GM12878 (cell line): ENCODE data around the gene THSD4. TPM values are rescaled to one million over a fixed set of nuclear protein-coding genes. Genes with fewer than 3 reads are reported as not detected.

Experiments
- ATAC-seq: fragments of 200-7000 bp; cut with Tn5 transposase; 3 replicates; pipeline ENCODE4 v1.9.1; 2020; ENCODE audit warnings: mild to moderate bottlenecking, moderate library complexity
- BruUV-seq: library from RNA; stranded (reverse); fragments of 400-500 nt; replicated peaks from 2 replicates; lab custom pipeline; 2021; lab: Mats Ljungman, UMichigan
- CTCF ChIA-PET: fragments of 300-600 bp; sonication (Branson Sonifier 250); formaldehyde crosslinking; extraction: SDS; loops from one replicate; lab custom pipeline; 2021; ENCODE audit warnings: inconsistent platforms; lab: Yijun Ruan, JAX
- POLR2A ChIA-PET: fragments of 350-600 bp; formaldehyde crosslinking; extraction: SDS; loops from one replicate; lab custom pipeline; 2021; ENCODE audit warnings: inconsistent platforms; lab: Charles Lee
- RAD21 ChIA-PET: fragments of 300-600 bp; sonication (Branson Sonifier 250); formaldehyde crosslinking; loops from one replicate; lab custom pipeline; 2023; ENCODE audit warnings: antibody characterized with exemption; ENCODE audit not compliant: unreplicated experiment; lab: Charles Lee
- SMC1A ChIA-PET: fragments of 300-600 bp; sonication (Branson Sonifier 250); formaldehyde crosslinking; loops from one replicate; lab custom pipeline; 2023; ENCODE audit not compliant: unreplicated experiment, uncharacterized antibody; lab: Charles Lee
- DNase-seq: peaks from one replicate; pipeline ENCODE4 v3.0.0-alpha.2; 2011; ENCODE audit warnings: low read depth, low spot score
- FAIRE-seq: peaks from 3 replicates; lab custom pipeline; 2011; peaks lifted over from hg19 to GRCh38; lab: Jason Lieb, UNC
- H2AFZ ChIP-seq: 2 replicates; pipeline ENCODE4 v1.6.0; 2011; ENCODE audit warnings: low read depth, low read length, control low read depth; ENCODE audit not compliant: control insufficient read depth
- H3K27ac ChIP-seq: 2 replicates; pipeline ENCODE4 v1.5.1; 2011; ENCODE audit warnings: control low read depth; ENCODE audit not compliant: control insufficient read depth, insufficient read depth
- H3K27me3 ChIP-seq, 2 experiments: replicated peaks in 1 of 2; 2 replicates each; pipeline versions ENCODE4 v1.6.0 to v1.6.1; 2011; ENCODE audit warnings: low read length in 1 of 2; ENCODE audit not compliant: control insufficient read depth in 2 of 2, insufficient read depth in 2 of 2
- H3K36me3 ChIP-seq, 2 experiments: 2 replicates each; pipeline ENCODE4 v1.5.1; 2011; ENCODE audit warnings: low read length in 1 of 2; ENCODE audit not compliant: control insufficient read depth in 2 of 2, insufficient read depth in 2 of 2
- H3K4me1 ChIP-seq: 2 replicates; pipeline ENCODE4 v1.6.1; 2011; ENCODE audit warnings: mild to moderate bottlenecking, low read length, moderate library complexity, mixed read lengths; ENCODE audit not compliant: control insufficient read depth, insufficient read depth
- H3K4me2 ChIP-seq: 2 replicates; pipeline ENCODE4 v1.6.0; 2011; ENCODE audit warnings: control low read depth; ENCODE audit not compliant: control insufficient read depth, insufficient read depth
- H3K4me3 ChIP-seq: fragments of 200-600 bp; sonication (generic); 2 replicates; pipeline ENCODE4 v1.5.1; 2016
- H3K79me2 ChIP-seq: 2 replicates; pipeline ENCODE4 v1.6.0; 2011; ENCODE audit warnings: low read length; ENCODE audit not compliant: control insufficient read depth, insufficient read depth
- H3K9ac ChIP-seq: 2 replicates; pipeline ENCODE4 v1.8.0; 2011; ENCODE audit warnings: low read length, control low read depth, mixed read lengths; ENCODE audit not compliant: control insufficient read depth, insufficient read depth
- H3K9me3 ChIP-seq: replicated peaks from 3 replicates; pipeline ENCODE4 v1.5.1; 2011; ENCODE audit warnings: mild to moderate bottlenecking, low read length; ENCODE audit not compliant: control insufficient read depth, insufficient read depth
- H4K20me1 ChIP-seq: 2 replicates; pipeline ENCODE4 v1.6.0; 2011; ENCODE audit not compliant: control insufficient read depth, insufficient read depth
- BACH1 ChIP-seq: fragments of 450-650 bp; IDR thresholded peaks from 2 replicates; pipeline ENCODE4 v1.6.1; 2017; ENCODE audit warnings: mild to moderate bottlenecking, borderline replicate concordance
- EGR1 ChIP-seq, 2 experiments: IDR thresholded peaks; 1 replicate in 1 of 2; 2 replicates in 1 of 2; pipeline ENCODE4 v1.6.1; 2011 to 2012; ENCODE audit warnings: low read depth in 2 of 2, low read length in 2 of 2, borderline replicate concordance in 1 of 2, mild to moderate bottlenecking in 1 of 2, moderate library complexity in 1 of 2
- ETV6 ChIP-seq, 2 experiments: fragments of 450-650 bp in 1 of 2; IDR thresholded peaks in 1 of 2; conservative IDR thresholded peaks in 1 of 2; 2 replicates each; pipeline ENCODE4 v1.6.1; 2014; ENCODE audit warnings: antibody characterized with exemption in 1 of 2, borderline replicate concordance in 1 of 2, low read depth in 1 of 2, mild to moderate bottlenecking in 1 of 2, moderate library complexity in 1 of 2
- HCFC1 ChIP-seq: fragments of 150-350 bp; IDR thresholded peaks from 2 replicates; pipeline ENCODE4 v1.6.1; 2014; ENCODE audit warnings: low read length
- HDGF ChIP-seq: fragments of 450-650 bp; IDR thresholded peaks from 2 replicates; pipeline ENCODE4 v1.6.1; 2016; ENCODE audit warnings: antibody characterized with exemption
- KAT2A ChIP-seq: conservative IDR thresholded peaks from 2 replicates; pipeline ENCODE4 v1.6.1; 2011; ENCODE audit warnings: low read depth, low read length; ENCODE audit not compliant: control insufficient read depth
- KDM1A ChIP-seq: fragments of 200-600 bp; sonication (generic); IDR thresholded peaks from 2 replicates; pipeline ENCODE4 v1.6.1; 2016; ENCODE audit warnings: borderline replicate concordance
- PAX8 ChIP-seq: fragments of 450-650 bp; IDR thresholded peaks from 2 replicates; pipeline ENCODE4 v1.6.1; 2017; ENCODE audit warnings: mild to moderate bottlenecking, moderate library complexity
- RAD51 ChIP-seq: fragments of 450-650 bp; IDR thresholded peaks from 2 replicates; pipeline ENCODE4 v1.6.1; 2016; ENCODE audit warnings: moderate library complexity, mild to moderate bottlenecking, inconsistent platforms
- RUNX3 ChIP-seq: IDR thresholded peaks from 2 replicates; pipeline ENCODE4 v1.6.1; 2012; ENCODE audit warnings: low read length, inconsistent platforms
- SREBF2 ChIP-seq: IDR thresholded peaks from 2 replicates; pipeline ENCODE4 v1.6.1; 2012; ENCODE audit warnings: mild to moderate bottlenecking, low read length
- SRF ChIP-seq, 2 experiments: IDR thresholded peaks; 2 replicates each; pipeline ENCODE4 v1.6.1; 2011; ENCODE audit warnings: low read depth in 2 of 2, low read length in 2 of 2, mild to moderate bottlenecking in 1 of 2, moderate library complexity in 1 of 2
- TCF12 ChIP-seq: IDR thresholded peaks from 2 replicates; pipeline ENCODE4 v1.6.1; 2011; ENCODE audit warnings: low read depth, mild to moderate bottlenecking, low read length
- ZNF384 ChIP-seq: IDR thresholded peaks from 2 replicates; pipeline ENCODE4 v1.6.1; 2012; ENCODE audit warnings: low read depth, mild to moderate bottlenecking, low read length, improper control_type of control experiment, borderline replicate concordance
- ZNF622 ChIP-seq: fragments of 450-650 bp; IDR thresholded peaks from 2 replicates; pipeline ENCODE4 v1.6.1; 2017; ENCODE audit warnings: mild to moderate bottlenecking, inconsistent platforms
- ZNF687 ChIP-seq: fragments of 450-650 bp; IDR thresholded peaks from 2 replicates; pipeline ENCODE4 v1.6.1; 2017; ENCODE audit warnings: mild to moderate bottlenecking, moderate library complexity
- WGBS: methylation state at CpG from one replicate; pipeline ENCODE4 v1.1.6; 2016; ENCODE audit warnings: low lambda C conversion rate; ENCODE audit not compliant: insufficient replicate concordance, insufficient coverage; ENCODE audit errors: missing lambda C conversion rate; 5-methylcytosine and 5-hydroxymethylcytosine counted together
- in situ Hi-C: fragments of 300-500 bp; cut with MboI; formaldehyde crosslinking; loops from 9 replicates; pipeline ENCODE4 v1.14.3; 2018; ENCODE audit warnings: mixed read lengths
- intact Hi-C: fragments of 100-400 bp; cut with micrococcal nuclease; formaldehyde crosslinking; loops from one replicate; pipeline ENCODE4 v1.14.2; 2022; ENCODE audit not compliant: unreplicated experiment
- polyA plus RNA-seq, 11 experiments: library from polyadenylated mRNA; depleted of rRNA in 4 of 11; unstranded in 6 of 11; stranded (reverse) in 5 of 11; fragments of >200 nt; fragmentation: Nextera tagmentation in 4 of 11; fragmentation: Illumina TruSeq in 1 of 11; extraction: Ambion mirVana in 4 of 11; extraction: Trizol in 1 of 11; gene quantifications; 1 replicate in 1 of 11; 2 replicates in 10 of 11; pipeline versions ENCODE4 v1.2.1 to v1.2.3, GENCODE V29; 2011 to 2016; ENCODE audit warnings: inconsistent platforms in 2 of 11, missing spikeins in 2 of 11, low read depth in 1 of 11
- total RNA-seq, 4 experiments: library from RNA; depleted of rRNA in 3 of 4; stranded (reverse); fragments of >200 nt in 3 of 4; fragmentation: Illumina TruSeq in 1 of 4; extraction: Trizol in 1 of 4; gene quantifications; 2 replicates each; pipeline versions ENCODE4 v1.2.1 to v1.2.3, GENCODE V29; 2013 to 2021
- TF ChIP-seq, protein P1 (sequence below): IDR thresholded peaks from 2 replicates; pipeline ENCODE4 v1.6.1; 2012; ENCODE audit warnings: low read depth, low read length, improper control_type of control experiment

Gene THSD4
- total and polyA plus RNA-seq, 10 of the 15 experiments (the other 5 are each of a cell fraction or from before 2014, with no cell fraction given), result 0.04 to 0.13 (median 0.05) TPM; not detected in 7

DNA sequence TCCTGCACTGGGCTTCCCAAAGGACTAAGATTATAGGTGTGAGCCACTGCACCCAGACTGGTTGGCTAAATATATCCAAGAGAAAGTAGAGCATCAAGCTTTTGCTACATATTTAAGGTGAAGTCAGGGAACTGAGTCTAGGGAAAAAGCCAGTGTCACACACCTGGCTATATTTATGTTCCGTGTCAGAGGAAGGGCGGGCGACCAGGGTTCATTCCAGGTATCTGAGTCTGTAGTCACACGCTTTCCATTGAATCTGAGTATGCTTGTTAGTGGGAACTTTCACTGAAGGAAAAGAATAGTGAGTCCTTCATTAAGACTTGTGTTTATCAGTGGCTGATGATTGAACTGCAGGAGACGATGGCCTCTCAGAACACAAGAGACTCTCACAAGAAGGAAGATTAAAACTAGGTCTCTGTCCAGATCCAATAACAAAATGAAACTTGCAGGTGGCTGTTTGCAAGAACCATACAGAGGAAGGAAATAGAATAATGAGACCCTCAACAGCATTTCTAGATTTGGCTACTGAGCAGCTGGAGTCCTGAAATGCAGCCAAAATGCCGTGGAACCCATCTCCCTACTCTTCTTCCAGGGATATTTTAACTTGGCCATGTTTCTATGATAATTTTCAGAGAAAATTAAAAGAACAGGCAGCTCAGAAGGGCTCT, 276.3 kb downstream of the THSD4 start:
- Histone ChIP-seq H3K27ac (no peak overlapping the region), H3K27me3 (peaks cover 0 to 2% of the 10 kb centered on the region in 2 experiments; a peak in 1 of 4 replicates), H2AFZ (no peak overlapping the region), H3K79me2 (no peaks in the 10 kb centered on the region), H3K9ac (no peak overlapping the region), H4K20me1 (no peaks in the 10 kb centered on the region), H3K36me3 (no peaks in the 10 kb centered on the region), H3K4me3 (no peak overlapping the region), H3K4me1 (no peaks in the 10 kb centered on the region), H3K9me3 (no peaks in the 10 kb centered on the region; the same call in 2 of the 3 replicates), H3K4me2 (no peak overlapping the region)
- WGBS, result 52% methylated on average over 6 of the region's 6 CpGs
- ChIA-PET RAD21 (no interaction called here), SMC1A (no interaction called here), CTCF (no interaction called here), POLR2A (no interaction called here)
- ATAC-seq (no peak), FAIRE-seq (no peak), DNase-seq (no peak)
- BruUV-seq, result no TSS peak
- in situ Hi-C loops, result no loop called here
- intact Hi-C loops, result no loop called here
- TF ChIP-seq ZNF622, result no peak
- TF ChIP-seq RAD51, result no peak
- no peak for TF ChIP-seq RUNX3
- TF ChIP-seq, protein P1, sequence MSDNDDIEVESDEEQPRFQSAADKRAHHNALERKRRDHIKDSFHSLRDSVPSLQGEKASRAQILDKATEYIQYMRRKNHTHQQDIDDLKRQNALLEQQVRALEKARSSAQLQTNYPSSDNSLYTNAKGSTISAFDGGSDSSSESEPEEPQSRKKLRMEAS, result no peak
- no peak for TF ChIP-seq KAT2A
- no peak for TF ChIP-seq TCF12
- no peak for TF ChIP-seq BACH1
- no peak for TF ChIP-seq KDM1A
- TF ChIP-seq ZNF384, result no peak
- TF ChIP-seq ETV6 (conservative IDR thresholded peaks at IDR 0.05 in 1 of 2, IDR thresholded peaks at IDR 0.05 in 1 of 2; ENCODE audit: borderline replicate concordance in 1 of 2, low read depth in 1 of 2), result no peak
- no peak for TF ChIP-seq HCFC1
- no peak for TF ChIP-seq SREBF2
- TF ChIP-seq PAX8, result no peak
- no peak for TF ChIP-seq HDGF
- TF ChIP-seq SRF (IDR thresholded peaks at IDR 0.05; ENCODE audit: low read depth in 2 of 2, low read length in 2 of 2), result no peak
- TF ChIP-seq EGR1 (IDR thresholded peaks at IDR 0.05; ENCODE audit: borderline replicate concordance in 1 of 2, low read depth in 2 of 2, low read length in 2 of 2), result no peak
- no peak for TF ChIP-seq ZNF687
